Suppressor macrophage treated with lipopolysaccharide for 1 hour (primary cell): Measurements from ENCODE around the gene MS4A6E.
"Not testable (repeated sequence)": the region's sequence is repeated elsewhere in the genome, so short reads cannot be mapped to it uniquely, and the experiment has no call there.

Experiments used
- DNase-seq, 3 donors: peaks; one replicate each; pipeline ENCODE4 v3.0.0-alpha.2; 2020 to 2022

The MS4A6E gene

DNA sequence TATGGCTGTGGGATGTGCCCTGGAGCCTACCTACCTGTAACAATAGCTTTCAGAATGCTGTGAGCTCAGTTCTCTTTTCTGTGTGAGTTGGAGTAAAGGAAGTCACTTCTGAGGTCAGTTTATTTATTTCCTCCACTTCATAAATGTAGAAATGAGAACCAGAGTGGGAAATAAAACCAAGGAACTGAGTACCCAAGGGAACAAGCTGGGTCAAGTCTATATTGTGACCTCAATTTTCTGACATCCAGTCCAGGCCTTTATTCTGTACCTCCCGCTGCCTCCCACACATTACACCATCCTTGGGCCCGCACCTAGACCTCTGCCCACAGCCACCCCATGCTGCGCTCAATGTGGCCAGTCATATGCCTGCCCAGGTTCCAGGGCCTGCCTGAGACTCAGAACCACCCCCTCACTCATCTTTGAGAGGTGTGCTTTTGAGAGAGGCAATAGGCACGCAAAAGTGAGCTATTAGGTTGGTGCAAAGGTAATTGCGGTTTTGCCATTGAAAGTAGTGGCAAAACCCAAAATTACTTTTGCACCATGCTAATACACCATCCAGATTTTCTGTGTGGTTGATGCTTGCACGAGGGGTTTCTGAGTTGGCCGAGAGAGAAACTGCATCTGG lies 9.8 kb downstream of the MS4A6E start:
- DNase-seq = peak in 1 of 3 donors; percentile 44

DNA sequence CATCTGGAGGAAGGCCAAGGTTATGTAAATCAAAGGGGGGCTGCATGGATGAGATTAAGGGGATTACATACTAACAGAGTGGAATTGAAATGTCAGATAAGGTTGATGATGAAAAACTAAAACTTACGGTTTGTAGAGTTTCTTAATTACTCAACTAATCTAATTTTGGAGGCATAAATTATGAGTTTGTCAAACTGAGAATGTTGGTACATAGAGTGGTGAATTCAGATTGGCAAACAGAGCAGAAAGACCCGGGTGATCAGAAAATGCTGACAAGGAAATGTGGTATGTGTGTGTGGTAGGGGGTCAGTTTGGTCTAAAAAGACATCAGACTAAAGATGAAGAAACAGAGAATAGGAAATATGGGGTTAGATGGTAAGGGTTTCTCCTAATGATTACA lies 11.0 kb downstream of the MS4A6E start:
- no peak for DNase-seq

DNA sequence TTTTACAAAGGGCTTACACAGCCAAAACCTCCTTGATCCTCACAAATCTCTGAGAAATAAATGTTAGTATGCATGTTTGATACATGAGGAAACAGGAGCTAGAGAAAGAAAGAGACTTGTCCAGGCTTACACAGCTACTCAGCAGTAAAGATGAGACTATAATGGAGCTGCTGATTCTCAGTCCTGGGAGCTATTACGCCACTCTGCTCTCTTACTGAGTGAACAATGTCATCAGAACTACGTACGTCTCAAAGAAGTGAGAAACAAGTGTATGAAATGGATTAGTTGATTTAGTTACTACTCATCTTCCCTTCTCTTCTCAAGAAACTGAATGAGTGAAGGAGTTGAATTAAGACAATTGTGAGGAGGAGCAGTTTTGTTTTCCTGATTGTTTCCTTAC lies 12.3 kb downstream of the MS4A6E start:
- peak in 1 of 3 donors; percentile 39 for DNase-seq

DNA sequence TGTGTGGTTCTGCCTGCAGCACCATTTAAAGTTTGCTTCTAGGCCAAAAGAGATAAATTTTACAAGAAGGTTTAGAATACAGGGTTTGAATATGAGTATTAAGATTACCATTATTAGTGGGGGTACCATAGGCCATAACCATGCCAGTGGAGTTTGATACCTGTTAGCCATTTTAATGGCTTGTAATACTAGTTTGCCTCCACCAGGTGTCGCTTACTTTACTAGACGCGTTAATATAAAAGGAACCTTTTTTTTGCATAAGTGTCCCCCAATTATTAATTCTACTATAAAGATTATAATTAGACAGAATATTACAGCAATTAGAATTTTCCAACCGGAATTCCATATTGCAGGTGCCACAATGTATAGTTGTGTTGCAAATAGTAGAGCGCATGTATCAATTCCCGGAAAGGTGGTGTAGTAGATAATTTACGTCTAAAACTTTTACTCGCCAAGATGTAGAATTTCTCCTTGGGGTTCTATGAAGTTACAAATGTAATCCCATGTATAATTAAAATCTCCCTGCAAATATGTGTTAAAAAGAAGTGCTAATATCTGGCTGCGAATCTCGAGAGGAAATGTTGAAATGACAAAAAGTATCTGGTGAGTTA lies 16.1 kb downstream of the MS4A6E start:
- peak; percentile 49 to 68 (median 66) for DNase-seq

DNA sequence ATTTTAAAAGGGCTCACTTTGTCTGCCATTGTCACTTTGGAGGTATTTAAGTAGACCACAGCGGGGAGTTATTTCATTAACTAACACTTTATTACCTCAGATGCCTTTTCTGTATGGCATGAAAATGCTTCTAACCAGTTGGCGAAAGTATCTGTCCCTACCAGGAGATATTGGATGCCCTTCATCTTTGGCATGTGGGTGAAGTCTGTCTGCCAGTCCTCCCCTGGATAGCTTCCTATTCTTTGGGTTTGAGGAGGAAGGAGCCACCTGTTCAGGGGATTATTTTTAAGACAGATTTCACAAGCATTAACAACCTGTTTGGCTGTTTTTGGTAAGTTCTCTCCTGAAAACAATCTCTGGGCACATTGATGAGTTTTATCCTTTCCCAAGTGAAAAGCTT lies 17.1 kb downstream of the MS4A6E start:
- DNase-seq = no peak

DNA sequence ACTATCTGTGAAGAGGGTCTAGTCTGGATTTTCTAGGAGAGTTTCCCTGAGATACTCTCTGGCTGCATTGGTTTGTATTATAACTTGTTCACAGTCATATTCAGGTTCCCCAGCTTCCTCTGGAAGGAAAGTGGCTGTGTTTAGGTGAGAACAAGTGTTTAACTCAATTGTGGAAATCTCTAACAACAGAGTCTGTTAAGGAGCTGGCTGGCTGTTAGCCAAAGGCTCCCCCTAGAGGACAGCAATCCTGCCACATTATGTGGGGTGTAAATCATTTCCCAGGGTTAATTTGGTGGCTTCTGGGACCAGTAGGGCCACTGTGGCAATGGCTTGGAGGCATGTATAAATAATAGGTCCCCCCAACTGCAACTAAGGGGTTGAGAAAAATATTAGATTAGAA lies 18.4 kb downstream of the MS4A6E start:
- DNase-seq = peak; percentile 68 to 82 (median 72)

DNA sequence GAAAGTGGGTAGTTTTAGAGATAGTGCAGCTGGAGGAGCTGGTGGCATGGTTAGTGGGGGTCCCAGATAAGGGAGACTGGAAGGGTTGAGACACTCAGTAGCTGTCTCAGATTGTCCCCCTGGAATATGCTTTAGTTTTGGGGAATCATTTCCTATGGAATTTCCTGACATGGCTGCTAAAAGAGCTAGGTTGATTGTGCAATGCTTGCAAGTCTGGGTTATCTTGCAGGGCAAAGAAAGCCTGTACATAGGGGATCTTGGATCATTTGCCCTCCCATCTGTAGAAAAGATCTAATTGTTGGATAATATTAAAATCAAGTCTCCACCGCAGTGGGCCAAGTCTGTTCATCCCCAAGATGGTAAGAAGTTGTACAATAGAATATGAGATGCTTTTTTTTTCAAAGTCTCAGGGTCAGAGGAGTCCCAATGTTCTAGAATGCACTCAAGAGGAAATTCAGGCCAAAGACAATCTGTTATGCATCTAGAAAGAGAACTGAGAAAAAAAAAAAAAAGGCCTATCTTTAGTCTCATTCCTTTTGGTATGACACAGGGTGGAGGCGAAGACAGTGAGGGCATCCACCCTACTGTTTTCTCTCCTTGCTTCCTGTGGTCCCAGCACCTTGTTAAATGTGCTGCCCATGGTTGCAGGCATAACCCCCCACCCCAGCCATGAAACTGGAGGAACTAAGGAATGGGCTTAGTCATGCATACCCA lies 20.2 kb downstream of the MS4A6E start:
- no peak for DNase-seq

DNA sequence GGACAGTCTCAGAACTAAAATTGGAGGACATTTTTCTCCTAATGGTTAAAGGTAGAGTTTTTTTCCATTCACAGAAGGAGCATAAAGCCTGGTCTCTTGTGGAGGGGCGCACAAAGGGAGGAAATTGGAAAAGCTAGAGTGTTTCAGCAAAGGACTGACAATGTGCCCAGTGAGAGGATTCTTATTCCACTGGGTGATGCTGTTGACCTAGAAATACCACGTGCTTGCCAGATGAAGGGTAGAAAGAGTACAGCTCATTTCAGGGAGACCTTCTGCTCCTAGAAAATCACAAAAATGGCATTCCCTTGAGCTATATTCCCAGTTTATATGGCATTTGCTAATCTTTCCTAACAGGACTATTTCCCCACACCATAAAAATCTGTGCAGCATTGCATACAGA lies 21.1 kb downstream of the MS4A6E start:
- DNase-seq = no peak

DNA sequence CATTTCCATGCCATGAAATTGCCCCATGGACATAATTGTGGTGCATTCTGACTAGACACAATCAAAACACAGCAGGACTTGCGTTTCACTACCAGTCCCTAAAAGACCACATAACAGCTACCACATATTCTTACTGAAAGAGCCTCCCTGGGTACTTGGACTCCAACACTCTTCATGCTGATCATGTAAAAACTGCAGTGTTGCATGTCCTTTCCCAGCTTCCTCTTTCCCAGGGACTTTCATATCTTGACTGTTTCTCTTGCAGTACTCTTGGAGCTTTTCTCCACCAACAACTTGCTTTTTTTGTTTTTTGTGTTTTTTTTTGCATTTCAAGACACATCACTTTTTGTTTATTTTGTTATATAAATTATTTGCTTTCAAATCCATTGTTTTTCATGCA lies 22.9 kb downstream of the MS4A6E start:
- DNase-seq = peak; percentile 64 to 79 (median 78)

DNA sequence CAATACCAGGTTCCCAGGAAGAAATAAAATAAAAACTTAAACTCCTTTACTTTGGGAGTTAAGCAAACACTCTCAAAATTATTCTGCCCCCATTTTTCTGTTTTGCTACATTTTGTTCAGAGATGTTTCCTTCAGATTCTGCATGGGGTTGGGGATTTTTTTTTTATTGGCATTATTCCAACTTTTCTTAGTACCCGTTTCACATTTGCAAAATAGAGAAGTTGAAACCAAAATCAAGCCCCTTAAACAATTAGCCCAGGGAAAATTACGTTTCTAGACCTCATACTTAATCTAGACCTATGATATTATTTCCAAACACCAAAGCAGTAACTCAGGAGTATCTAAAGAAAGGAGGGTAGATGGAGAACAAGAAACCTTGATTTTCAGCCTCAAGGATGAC lies 30.7 kb downstream of the MS4A6E start:
- DNase-seq = peak in 2 of 3 donors; percentile 74 to 80

DNA sequence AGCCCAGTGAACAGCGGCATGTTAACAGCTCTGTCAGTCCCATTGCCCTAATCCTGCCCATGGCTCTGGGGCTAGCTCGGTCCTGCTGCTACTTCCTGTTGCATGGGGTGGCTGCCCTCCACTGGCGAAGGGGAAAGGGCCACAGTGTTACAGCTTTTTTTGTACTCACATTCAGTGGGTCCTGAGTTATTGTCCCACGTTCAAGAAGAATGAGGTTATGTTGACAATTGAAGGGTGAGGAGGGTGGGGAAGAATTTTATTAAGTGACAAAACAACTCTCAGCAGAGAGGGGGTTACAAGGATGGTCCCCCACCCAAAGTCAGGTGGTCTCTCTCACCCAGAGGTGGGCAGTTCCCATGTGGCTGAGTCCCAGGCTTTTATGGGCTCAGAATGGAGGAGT lies 33.6 kb downstream of the MS4A6E start:
- no peak for DNase-seq

DNA sequence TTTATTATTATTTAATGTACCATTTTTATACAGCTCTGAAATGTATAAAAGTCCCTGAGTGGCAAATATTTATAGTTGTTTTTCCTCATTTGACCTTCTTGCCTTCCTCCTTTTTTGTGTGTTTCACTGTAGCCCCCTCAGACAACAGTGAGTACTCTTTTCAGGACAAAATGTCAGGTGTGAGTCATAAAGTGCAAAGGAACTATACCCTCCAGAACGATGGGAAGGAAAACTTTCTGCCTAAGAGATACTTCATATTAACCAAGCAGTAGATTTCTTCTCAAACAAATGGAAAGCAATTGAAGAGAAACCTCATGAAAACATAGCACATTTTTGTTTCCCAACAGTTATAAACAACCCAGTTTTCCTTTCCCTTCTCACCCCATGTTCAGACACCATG lies 35.2 kb downstream of the MS4A6E start:
- DNase-seq = peak in 2 of 3 donors; percentile 41 to 62

DNA sequence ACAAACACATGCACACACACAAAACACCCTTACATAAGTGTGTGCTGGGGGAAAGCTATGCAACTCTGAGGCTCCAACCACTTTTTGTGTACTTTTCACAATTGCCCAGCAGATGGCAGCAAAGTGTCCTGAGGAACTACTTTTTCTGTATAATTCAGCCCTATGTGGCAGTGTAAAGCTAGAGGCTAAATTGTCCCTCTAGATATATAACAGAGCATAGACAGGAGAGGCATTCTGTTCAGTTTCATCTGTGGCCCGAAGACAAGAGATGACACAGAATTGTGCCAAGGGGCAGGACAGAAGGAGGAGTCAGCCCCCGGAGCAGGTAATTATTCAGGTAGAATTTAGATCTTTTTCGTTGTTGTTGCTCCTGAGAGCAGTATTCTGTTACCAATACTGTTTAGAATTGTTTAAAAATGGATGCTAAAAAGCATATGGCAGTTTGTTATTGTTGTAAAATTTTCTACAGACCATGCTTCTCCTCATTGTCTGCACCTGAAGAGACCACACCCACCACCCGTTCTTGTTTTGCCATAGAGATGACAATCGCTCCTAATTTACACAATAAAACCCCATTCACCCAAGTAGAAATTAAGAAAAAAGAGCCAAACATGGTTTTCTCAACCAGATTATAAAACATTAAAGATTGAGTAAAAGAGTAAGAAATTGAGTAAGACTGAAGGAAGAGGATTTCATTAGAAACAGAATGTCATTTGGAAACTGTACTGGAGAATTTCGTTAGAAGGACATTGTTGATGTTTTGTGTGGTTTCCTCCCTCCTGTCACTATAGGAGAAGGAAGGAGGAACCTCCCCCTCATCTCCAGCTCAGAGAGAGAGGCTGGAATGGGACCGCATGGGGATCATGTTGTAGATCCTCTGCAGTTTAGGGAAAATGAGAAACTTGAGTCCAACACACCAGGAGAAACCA lies 36.8 kb downstream of the MS4A6E start:
- peak; percentile 85 to 94 (median 92) for DNase-seq

DNA sequence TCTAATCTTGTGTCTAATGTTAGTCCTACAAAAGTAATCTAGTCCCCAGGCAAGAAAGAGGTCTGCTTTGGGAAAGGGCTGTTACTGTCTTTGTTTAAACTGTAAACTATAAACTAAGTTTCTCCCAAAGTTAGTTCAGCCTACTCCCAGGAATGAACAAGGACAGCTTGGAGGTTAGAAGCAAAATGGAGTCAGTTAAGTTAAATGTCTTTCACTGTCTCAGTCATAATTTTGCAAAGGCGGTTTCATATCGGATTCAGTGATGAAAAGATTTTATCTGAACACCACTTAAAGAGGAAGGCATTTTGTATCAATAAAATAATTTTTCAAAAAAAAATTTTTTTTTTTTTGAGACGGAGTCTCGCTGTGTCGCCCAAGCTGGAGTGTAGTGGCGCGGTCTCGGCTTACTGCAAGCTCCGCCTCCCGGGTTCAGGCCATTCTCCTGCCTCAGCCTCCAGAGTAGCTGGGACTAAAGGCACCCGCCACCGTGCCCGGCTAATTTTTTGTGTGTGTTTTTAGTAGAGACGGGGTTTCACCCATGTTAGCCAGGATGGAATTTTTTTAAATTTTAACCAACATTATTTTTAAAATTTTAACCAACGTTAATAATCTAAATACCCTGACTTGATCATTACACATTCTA lies 39.3 kb downstream of the MS4A6E start:
- DNase-seq = not testable (repeated sequence)

DNA sequence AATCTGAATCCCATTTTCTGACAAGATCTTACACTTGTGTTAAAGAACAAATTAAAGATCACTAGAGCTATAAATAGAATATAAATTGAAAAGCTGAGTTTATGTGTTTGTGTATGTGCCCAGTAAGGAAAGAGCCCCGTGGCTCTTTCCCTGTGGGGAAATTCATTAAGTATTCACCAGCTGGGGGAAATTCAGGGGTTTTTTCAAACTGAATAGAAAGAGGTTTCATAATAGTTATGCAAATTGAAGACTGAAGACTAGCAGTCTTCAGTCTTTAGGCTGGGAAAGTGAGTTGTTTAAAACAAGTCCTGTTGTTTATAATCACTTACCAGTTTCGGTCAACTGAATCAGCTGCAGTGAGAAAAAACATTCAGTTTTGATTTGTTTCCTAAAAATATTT lies 40.0 kb downstream of the MS4A6E start:
- DNase-seq = peak; percentile 86 to 97 (median 94)

DNA sequence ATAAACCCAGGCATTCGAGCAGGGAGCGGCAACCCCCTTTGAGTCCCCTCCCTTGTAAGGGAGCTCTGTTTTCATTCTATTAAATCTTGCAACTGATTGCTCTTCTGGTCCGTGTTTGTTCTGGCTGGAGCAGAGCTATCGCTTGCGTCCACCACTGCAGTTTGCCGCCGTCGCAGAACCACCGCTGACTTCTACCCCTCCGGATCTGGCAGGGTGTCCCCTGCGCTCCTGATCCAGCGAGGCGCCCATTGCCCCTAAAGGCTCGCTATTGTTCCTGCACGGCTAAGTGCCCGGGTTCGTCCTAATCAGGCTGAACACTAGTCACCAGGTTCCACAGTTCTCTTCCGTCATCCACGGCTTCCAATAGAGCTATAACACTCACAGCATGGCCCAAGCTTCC lies 40.8 kb downstream of the MS4A6E start:
- no peak for DNase-seq

DNA sequence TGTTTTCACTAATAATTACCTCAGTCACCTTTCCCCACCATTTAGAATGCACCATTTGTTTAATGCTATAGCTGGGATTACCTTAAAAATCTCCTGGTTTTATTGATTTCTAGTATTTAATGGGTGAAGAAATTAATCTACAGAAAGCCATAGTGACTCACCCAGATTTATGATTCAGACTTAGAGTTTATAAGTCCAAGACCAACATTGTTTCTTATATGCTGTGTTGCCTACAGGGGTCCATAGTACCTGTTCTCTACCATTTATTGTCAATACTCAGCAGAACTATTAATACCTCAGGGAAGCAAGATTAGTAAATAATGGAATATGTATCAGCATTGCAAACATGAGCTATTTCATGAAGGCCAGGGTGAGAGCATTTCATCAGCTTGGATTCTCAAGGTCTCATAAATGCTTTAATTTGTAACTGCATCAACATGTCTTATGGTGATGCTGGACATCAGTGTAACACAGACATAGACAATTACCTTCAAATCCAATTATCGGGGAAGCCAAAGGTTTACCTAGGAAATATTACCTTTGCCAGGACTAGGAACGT lies 43.3 kb downstream of the MS4A6E start:
- no peak for DNase-seq

DNA sequence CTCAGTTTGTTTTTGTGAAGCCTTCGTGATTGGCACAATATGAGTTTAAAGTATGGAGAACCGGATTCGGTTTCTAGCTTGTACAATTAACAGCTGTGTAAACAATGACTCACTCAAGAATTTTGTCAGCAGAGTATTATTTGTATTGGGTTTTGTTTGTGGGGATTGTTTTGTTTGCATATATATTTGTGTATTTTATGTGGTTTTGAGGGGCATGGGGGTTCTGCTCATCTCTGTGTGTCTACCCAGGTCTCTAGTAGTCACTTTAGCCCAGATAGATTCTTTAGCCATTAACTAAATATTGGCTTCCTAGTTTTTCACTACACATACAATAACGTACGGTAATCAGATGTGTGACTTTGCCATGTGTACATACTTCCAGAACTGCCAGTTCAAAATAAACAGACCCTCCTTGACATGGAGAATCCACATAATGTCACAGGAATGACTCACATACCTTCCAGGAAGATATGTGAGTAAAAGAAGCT lies 43.8 kb downstream of the MS4A6E start:
- DNase-seq = peak in 1 of 3 donors; percentile 56

DNA sequence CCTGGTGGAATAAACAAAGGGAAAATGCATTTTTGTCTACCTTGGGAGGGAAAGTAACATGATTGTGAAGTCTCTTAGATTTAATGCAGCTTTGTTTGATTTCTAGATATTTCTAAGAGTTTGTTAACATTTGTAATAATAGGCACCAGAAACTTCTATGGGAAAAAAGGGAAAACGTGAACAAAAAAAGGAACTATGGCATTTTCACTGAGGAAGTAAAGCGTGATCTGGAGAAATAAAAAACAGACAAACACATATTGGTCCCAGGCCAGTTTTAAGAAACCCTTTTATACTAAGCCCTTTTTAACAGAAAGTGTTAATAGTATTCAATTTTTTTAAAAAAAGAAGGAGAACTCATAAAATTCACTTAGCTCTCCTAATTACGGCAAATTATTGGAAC lies 44.3 kb downstream of the MS4A6E start:
- peak in 2 of 3 donors; percentile 45 to 57 for DNase-seq

DNA sequence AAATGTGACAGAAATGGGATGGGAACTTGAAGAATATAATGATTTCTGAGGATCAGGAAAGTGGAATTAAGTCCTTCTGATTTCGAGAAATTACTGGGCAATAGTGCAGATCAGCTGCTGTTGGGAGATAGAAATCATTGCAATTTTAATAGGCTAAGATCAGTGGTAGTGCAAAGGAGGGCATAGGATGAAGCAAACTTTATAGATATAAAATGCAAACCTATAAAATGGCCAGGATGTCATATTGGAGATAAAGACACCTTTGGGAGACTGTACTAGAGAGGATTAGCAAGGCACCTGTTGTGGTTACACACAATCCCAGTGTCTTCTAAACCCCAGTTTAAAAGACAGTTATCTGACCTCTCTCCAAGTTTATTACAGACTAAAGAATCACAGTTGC lies 44.8 kb downstream of the MS4A6E start:
- no peak for DNase-seq

DNA sequence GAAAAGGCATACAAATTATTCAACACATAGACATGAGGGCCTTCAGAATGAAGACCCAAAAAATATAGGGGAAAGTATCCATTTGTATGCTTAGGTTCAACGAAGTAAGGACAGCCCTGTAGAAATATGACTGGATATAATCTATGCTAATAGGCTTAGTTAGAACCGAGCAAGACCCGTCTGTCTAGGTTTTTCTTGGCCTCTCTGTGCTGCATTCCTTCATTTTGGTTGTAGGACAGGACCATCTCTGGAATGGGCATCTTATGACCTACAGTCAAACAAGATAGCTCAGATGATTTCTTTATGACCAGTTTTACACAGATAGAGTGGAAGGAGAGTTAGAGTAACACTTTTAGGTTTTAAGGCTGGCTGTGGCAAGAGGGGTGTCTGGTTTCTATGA lies 45.7 kb downstream of the MS4A6E start:
- DNase-seq = no peak

DNA sequence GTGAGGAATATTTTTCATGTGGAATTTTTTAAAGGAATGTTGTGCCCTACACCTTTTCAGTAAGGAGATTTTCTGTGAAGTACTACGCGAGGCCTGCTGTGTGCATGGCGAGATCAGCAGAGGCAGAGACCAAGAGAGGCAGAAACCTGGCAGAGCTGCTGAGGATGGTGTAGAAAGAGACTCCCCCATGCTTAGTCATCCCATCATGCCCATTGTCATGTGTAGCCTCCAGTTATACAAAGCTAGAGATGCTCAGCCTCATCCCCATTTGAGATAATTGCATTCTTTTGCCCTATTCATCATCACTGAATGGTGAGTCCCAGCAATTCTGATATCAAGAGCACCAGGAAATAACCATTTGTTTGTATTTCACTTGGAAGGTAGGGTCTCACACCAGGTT lies 48.3 kb downstream of the MS4A6E start:
- peak; percentile 43 to 50 (median 43) for DNase-seq
